ENCODE data around the gene MPPED2.
"Not testable (repeated sequence)": the region's sequence is repeated elsewhere in the genome, so short reads cannot be mapped to it uniquely, and the experiment has no call there.

Gene MPPED2

DNA sequence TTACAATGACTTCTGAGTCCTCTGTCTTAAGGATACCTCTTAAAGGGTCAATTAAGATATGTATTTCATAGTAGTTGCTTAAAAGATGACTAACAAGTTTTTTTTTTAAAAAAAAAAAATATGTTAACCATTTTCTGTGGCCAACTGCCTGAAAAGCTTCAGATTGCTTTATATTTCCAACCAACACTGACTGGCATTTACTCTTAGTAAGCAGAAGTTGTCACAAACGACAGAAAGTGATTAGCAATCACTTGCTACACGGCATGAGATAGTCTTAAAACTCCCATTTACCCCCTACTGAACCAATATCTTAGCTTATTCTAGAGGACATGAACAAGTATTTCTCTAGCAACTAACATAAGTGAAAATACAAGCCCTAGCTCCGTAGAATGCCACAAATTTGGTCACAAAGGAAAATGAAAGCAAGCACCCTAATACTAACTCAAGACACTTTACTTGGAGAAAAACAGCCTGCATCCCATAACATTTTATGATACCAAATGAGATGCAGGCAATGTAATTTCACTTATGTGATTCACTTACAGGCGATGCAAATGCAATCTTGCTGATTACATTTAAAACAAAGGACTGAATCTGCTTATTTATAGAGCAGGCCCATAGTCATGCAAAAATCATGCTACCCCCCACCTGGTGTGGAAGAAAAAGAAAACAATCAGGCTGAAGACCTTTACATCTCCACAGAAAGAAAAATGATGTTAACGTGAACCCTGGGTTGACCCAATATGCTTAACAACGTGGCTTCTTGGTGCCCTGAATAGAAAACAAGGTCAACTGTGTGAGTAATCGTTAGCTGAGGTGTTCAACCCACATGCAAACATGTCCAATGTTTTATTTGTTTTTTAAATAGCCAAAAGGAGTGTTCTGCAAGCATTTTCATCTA is 25.7 kb downstream of the MPPED2 start:
- Histone ChIP-seq H3K9me3 (ENCODE audit: control insufficient read depth, insufficient read depth, low read length) (peaks cover 6% of the 10 kb centered on the region), H3K4me1 (ENCODE audit: insufficient read depth, low read length) (peaks cover 24% of the 10 kb centered on the region), H3K9ac (ENCODE audit: low read depth, low read length) (no peak overlapping the region; the same call in 1 of the 2 replicates), H3K36me3 (ENCODE audit: insufficient read depth, low read length) (no peaks in the 10 kb centered on the region)

DNA sequence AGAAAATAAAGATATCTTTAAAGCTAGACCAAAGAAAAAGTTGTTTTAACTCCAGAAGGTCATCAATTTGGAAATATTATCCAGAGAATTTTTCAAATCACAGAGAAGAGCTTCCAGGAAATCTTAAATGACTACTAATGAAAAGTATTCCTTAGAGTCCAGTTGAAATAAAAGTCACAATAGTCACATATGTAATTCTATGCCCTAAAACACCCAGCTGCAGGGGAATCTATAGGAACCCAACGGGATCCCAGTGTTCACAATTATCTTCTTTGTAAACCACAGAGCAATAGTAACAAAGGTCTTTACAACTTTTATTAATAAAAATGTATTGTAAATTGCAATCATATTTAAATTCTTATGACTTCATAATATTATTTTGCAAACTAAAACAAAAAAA is 27.1 kb downstream of the MPPED2 start:
- no peaks in the 10 kb centered on the region for H3K36me3 ChIP-seq (ENCODE audit: insufficient read depth, low read length)
- peaks cover 6% of the 10 kb centered on the region for H3K9me3 ChIP-seq (ENCODE audit: control insufficient read depth, insufficient read depth, low read length)
- H3K4me1 ChIP-seq (ENCODE audit: insufficient read depth, low read length): peaks cover 17% of the 10 kb centered on the region
- no peak overlapping the region for H3K9ac ChIP-seq (ENCODE audit: low read depth, low read length)

DNA sequence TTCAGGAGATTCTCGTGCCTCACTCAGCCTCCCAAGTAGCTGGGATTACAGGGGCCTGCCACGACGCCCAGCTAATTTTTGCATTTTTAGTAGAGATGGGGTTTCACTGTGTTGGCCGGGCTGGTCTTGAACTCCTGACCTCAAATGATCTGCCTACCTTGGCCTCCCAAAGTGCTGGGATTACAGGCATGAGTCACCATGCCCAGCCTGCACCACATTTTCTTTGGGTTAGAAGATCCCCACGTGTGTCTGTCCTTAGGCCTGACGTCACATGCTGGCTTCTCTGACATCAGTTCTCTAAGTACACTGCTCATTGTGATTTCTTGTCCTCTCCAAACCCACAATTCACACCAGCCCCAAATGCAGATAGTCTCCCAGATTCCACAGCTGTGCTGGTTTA is 31.6 kb downstream of the MPPED2 start:
- not testable (repeated sequence) for H3K36me3 ChIP-seq (ENCODE audit: insufficient read depth, low read length); H3K9me3 ChIP-seq (ENCODE audit: control insufficient read depth, insufficient read depth, low read length); H3K9ac ChIP-seq (ENCODE audit: low read depth, low read length)
- peaks cover 34% of the 10 kb centered on the region for H3K4me1 ChIP-seq (ENCODE audit: insufficient read depth, low read length)

DNA sequence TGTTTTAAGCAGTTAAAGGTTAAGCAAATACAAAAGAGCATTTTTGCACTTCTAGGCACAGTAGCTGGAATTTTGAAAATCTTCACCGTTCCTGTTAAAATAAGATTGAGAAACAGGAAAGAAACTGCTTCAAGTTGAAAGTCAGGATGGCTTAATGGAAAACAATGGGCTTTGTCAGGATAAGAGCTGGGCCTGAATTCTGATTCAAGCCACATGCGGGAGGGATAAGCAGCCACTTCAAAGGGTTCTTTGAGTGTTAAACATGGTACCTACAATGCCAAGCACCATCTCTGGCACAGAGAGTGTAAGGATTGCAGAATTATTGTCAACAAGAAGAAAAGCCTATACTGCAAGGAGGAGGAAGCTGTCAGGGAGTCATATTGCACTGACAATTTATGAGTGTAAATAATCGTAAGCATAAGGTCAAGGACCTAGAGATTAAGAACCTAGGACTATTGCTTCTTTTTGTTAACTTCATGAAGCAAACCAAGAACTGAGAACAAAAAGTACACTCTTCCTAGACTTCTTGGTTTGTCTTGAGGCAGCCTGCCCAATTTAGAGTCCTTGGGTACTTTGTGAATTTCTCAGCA is 32.5 kb downstream of the MPPED2 start:
- Histone ChIP-seq H3K4me1 (ENCODE audit: insufficient read depth, low read length) (peaks cover 44% of the 10 kb centered on the region), H3K9me3 (ENCODE audit: control insufficient read depth, insufficient read depth, low read length) (no peaks in the 10 kb centered on the region), H3K36me3 (ENCODE audit: insufficient read depth, low read length) (no peaks in the 10 kb centered on the region), H3K9ac (ENCODE audit: low read depth, low read length) (no peak overlapping the region)

DNA sequence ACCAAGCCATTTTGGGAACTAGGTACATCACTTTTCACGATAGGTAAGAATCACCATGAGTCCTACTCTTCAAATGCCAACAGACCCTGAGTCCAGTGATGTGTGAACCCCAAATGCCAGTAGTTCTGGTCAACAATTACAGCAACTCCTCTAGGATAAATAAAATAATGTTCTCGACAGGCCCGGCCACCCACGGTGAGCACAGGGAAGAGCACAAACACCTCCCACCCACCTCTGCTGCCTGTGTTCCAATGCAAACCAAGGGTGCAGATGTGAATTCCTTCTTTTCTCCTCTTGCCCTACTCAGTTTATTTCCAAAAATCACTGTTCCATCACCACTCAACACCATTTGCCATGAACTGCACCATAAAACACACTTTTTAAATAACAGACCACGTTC is 33.3 kb downstream of the MPPED2 start:
- Histone ChIP-seq H3K9me3 (ENCODE audit: control insufficient read depth, insufficient read depth, low read length) (no peaks in the 10 kb centered on the region), H3K4me1 (ENCODE audit: insufficient read depth, low read length) (peaks cover 48% of the 10 kb centered on the region), H3K36me3 (ENCODE audit: insufficient read depth, low read length) (no peaks in the 10 kb centered on the region), H3K9ac (ENCODE audit: low read depth, low read length) (no peak overlapping the region)

DNA sequence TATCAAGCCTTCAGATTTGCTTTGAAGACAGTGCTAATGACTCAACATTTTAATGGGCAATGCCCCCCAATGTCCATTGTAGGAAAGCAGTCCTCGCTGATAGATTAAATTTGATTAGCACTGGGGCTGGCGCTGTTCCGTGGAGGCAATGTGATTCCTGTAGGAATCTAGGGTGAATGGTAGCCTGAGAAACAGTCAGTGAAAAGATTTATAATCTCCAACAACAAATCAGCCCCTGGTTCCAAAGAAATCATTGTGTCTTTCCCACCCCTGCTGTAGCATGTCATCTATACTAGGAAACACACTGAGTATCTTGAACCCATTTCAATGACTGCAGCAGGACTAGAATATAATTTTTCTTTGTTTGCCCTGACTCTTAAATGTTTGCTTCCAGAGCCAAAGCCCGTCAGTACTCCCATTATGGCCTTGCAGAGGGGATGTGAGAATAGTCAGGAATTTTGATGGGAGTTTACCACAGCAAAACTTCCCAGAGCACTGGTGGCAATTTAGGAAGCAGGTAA is 36.1 kb downstream of the MPPED2 start:
- H3K9me3 ChIP-seq (ENCODE audit: control insufficient read depth, insufficient read depth, low read length): no peaks in the 10 kb centered on the region
- no peak overlapping the region for H3K9ac ChIP-seq (ENCODE audit: low read depth, low read length)
- H3K4me1 ChIP-seq (ENCODE audit: insufficient read depth, low read length): peaks cover 57% of the 10 kb centered on the region
- no peaks in the 10 kb centered on the region for H3K36me3 ChIP-seq (ENCODE audit: insufficient read depth, low read length)

DNA sequence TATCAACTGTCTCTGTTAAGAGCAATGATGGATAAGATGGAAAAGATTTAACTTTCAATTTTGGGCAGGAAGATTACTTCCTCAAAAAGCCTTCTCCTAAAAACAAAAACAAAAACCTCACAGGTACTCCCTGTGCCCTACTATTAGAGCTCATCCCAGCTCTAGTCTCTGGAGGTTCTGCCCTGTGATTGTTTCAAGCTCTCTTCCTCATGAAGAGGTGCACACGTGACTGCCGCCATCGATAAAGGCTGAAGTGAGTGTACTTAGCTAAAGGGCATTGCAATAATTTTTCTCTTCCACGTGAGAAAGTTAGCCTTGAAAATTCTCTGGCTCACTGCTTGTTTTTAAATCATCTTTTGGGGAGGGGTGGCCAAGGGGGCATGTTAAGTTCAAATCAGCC is 36.6 kb downstream of the MPPED2 start:
- H3K36me3 ChIP-seq (ENCODE audit: insufficient read depth, low read length): no peaks in the 10 kb centered on the region
- no peaks in the 10 kb centered on the region for H3K9me3 ChIP-seq (ENCODE audit: control insufficient read depth, insufficient read depth, low read length)
- H3K9ac ChIP-seq (ENCODE audit: low read depth, low read length): no peak overlapping the region
- peaks cover 62% of the 10 kb centered on the region for H3K4me1 ChIP-seq (ENCODE audit: insufficient read depth, low read length)

DNA sequence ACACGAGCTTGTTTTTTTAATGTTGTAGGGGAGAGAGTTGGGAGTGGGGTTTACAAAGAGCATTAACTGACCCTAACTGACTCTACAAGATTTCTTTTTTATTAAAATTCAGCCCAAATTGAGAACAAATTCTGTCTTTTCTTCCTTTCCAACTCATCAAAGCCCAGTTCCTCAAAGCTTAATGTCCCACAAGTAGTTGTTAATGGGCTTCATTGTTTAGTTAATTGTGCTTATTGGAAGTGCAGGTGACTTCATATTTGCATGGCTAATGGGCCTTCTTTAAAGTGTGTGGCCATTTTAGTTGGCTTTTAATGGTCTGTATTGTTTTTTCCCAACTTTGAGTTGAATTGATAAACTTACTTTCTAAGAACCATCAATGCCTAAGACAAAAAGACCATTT is 39.8 kb downstream of the MPPED2 start:
- Histone ChIP-seq H3K9ac (ENCODE audit: low read depth, low read length) (no peak overlapping the region), H3K9me3 (ENCODE audit: control insufficient read depth, insufficient read depth, low read length) (no peaks in the 10 kb centered on the region), H3K36me3 (ENCODE audit: insufficient read depth, low read length) (no peaks in the 10 kb centered on the region), H3K4me1 (ENCODE audit: insufficient read depth, low read length) (peaks cover 45% of the 10 kb centered on the region)

DNA sequence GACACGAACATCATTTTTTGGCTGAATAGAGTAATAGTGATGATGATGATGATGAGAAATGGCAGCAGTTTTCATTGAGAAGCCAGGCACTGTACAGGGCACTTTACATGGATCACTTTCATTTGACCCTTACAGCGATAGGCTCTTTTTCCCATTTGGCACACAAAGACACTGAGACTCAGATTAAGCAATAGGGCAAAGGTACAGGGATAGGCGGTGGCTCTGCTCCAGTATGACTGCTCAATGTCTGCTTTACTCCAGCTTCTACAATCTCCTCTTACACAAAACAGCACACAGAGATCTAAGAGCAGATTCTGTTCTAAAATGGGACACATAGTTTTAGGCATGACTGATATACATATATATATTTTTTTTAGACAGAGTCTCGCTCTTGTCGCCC is 40.6 kb downstream of the MPPED2 start:
- Histone ChIP-seq H3K9me3 (ENCODE audit: control insufficient read depth, insufficient read depth, low read length) (no peaks in the 10 kb centered on the region), H3K9ac (ENCODE audit: low read depth, low read length) (no peak overlapping the region), H3K4me1 (ENCODE audit: insufficient read depth, low read length) (peaks cover 43% of the 10 kb centered on the region), H3K36me3 (ENCODE audit: insufficient read depth, low read length) (no peaks in the 10 kb centered on the region)

DNA sequence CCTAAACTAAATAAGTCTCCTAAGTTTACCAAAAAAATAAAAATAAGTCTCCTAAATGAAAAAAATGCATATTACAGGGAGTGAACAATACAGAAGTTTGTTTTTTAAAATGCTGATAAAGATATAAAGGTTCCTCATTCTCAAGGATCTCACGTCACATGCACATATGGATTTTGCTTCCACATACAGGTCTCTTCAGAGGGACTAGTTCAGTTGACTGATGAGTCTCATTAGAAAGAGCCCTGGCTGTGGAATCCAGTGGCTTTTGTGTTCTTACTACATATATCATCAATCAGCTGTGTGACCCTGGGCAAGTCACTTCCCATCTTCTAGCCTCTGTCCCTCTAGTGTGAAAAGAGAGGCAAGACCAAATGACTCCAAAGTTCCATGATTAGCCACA is 43.1 kb downstream of the MPPED2 start:
- Histone ChIP-seq H3K36me3 (ENCODE audit: insufficient read depth, low read length) (no peaks in the 10 kb centered on the region), H3K4me1 (ENCODE audit: insufficient read depth, low read length) (peaks cover 31% of the 10 kb centered on the region; the same call in 1 of the 2 replicates), H3K9me3 (ENCODE audit: control insufficient read depth, insufficient read depth, low read length) (no peaks in the 10 kb centered on the region), H3K9ac (ENCODE audit: low read depth, low read length) (no peak overlapping the region)

DNA sequence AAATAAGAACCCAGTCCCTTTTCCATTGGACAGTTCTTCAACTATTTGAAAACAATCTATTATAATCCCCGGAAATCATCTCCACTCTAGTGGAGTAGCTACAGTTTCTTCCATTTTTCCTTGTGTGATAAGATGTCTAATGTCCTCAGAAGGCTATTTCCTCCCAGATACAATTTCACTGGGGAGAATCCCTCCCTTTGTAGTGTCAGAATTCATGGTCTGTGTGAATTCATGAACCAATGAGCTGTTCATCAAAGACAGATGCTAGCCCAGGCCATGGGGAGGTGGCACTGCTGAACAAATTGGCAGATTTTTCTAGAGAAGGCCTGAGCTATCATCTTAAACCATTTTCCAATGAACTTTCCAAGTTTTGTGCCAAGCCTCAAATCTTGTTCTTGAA is 45.4 kb downstream of the MPPED2 start:
- Histone ChIP-seq H3K9me3 (ENCODE audit: control insufficient read depth, insufficient read depth, low read length) (no peaks in the 10 kb centered on the region), H3K4me1 (ENCODE audit: insufficient read depth, low read length) (peaks cover 34% of the 10 kb centered on the region), H3K9ac (ENCODE audit: low read depth, low read length) (no peak overlapping the region), H3K36me3 (ENCODE audit: insufficient read depth, low read length) (no peaks in the 10 kb centered on the region)

DNA sequence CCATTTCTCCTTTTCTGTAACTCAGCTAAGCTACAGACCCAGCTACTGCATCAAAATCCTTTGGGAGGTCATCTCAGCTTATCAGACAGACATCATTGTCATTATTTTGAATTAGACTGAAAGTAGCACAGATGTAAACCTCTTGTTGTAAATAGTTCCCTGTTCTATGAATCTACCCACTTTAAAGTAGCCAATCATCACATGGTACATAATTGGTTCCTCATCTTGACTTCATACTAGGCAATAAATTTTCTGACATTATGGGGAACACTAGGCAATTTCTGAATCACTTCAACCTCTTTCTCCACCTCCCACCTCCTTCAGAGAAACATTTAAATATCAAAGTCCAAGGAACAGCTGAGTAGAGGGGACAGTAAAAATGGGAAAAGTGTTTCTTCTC is 47.9 kb downstream of the MPPED2 start:
- peaks cover 19% of the 10 kb centered on the region for H3K4me1 ChIP-seq (ENCODE audit: insufficient read depth, low read length)
- H3K36me3 ChIP-seq (ENCODE audit: insufficient read depth, low read length): no peaks in the 10 kb centered on the region
- H3K9me3 ChIP-seq (ENCODE audit: control insufficient read depth, insufficient read depth, low read length): no peaks in the 10 kb centered on the region
- no peak overlapping the region for H3K9ac ChIP-seq (ENCODE audit: low read depth, low read length)

DNA sequence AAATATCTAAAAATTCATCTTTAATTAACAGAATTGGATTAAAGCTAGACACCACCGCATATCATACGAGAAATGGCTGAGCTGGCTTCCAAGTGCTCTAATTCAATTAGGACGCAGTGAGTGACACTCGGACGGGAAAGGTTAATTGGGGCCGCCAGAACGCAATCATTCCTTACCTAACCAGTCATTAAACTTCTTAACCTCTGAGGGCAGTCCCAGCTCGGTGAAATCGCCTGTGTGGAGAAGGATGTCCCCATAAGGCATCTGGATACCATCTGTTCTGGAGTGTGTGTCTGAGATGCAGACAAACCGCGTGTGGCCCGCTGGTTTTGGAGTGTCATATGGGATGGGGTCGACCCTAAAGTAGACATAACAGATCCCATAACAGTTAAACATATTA is 50.3 kb downstream of the MPPED2 start:
- Histone ChIP-seq H3K4me1 (ENCODE audit: insufficient read depth, low read length) (peaks cover 19% of the 10 kb centered on the region), H3K36me3 (ENCODE audit: insufficient read depth, low read length) (no peaks in the 10 kb centered on the region), H3K9me3 (ENCODE audit: control insufficient read depth, insufficient read depth, low read length) (no peaks in the 10 kb centered on the region), H3K9ac (ENCODE audit: low read depth, low read length) (no peak overlapping the region)

DNA sequence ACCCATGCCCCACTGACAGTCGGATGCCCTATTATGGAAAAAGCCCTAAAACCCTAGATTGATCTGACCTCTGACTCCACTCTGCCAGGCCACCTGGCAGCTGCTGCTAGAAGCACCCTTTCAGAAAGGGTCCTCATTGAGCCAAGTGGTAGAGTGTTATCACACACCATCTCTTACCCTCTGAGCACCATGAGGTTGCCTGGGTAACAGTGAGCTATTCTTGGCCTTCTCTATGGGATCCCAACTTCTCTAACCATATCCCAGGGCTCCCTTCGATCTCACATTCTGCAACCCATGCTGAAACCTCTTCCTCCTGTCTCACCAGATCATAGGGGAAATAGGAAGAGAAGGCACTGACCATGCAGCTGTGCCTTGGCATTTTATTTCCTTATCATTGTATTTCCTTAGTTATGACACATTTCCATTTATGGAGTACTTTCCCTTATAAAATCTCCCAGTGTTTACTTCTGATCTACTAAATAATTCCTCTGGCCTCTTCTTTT is 52.7 kb downstream of the MPPED2 start:
- H3K36me3 ChIP-seq (ENCODE audit: insufficient read depth, low read length): no peaks in the 10 kb centered on the region
- H3K9me3 ChIP-seq (ENCODE audit: control insufficient read depth, insufficient read depth, low read length): no peaks in the 10 kb centered on the region
- H3K4me1 ChIP-seq (ENCODE audit: insufficient read depth, low read length): peaks cover 12% of the 10 kb centered on the region
- no peak overlapping the region for H3K9ac ChIP-seq (ENCODE audit: low read depth, low read length)

DNA sequence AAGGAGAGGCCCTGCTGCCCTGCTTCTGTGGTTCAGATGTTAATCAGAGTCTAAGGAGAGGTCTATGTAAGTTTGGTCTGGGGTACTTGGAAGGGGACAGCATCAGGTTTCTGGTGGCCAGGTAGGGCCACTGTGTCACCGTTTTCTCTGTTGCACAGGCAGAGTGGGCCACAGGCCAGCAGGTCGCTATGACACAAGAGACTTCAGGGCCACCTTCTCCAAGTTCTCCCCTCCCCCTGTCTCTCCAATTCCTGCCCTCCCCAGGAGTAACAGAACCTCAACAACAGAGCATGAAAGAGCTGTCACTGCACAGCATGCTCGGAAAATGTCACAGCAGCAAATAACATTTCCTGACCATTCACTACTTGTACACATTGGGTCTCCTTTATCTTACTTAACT is 58.6 kb downstream of the MPPED2 start:
- H3K9ac ChIP-seq (ENCODE audit: low read depth, low read length): no peak overlapping the region
- H3K9me3 ChIP-seq (ENCODE audit: control insufficient read depth, insufficient read depth, low read length): no peaks in the 10 kb centered on the region
- no peaks in the 10 kb centered on the region for H3K4me1 ChIP-seq (ENCODE audit: insufficient read depth, low read length)
- H3K36me3 ChIP-seq (ENCODE audit: insufficient read depth, low read length): no peaks in the 10 kb centered on the region
